BE2C (cell line): ENCODE measurements around the gene JPT2.
"Not testable (repeated sequence)": the region's sequence is repeated elsewhere in the genome, so short reads cannot be mapped to it uniquely, and the experiment has no call there.

ENCODE experiments used
- DNase-seq: peaks from one replicate; pipeline ENCODE4 v3.0.0-alpha.2; 2020
- H3K27me3 ChIP-seq: fragments of 250-450 bp; sonication (Bioruptor Pico); 2 replicates; pipeline ENCODE4 v1.5.1; 2020; ENCODE audit warnings: mild to moderate bottlenecking
- H3K36me3 ChIP-seq: fragments of 250-450 bp; sonication (Bioruptor Pico); 2 replicates; pipeline ENCODE4 v1.5.1; 2020; ENCODE audit warnings: mild to moderate bottlenecking
- H3K4me1 ChIP-seq: fragments of 250-450 bp; sonication (Bioruptor Pico); 2 replicates; pipeline ENCODE4 v1.5.1; 2020
- H3K4me3 ChIP-seq: 2 replicates; pipeline ENCODE4 v1.5.1; 2011; ENCODE audit warnings: low read depth, low read length
- H3K9me3 ChIP-seq: fragments of 250-450 bp; sonication (Bioruptor Pico); 2 replicates; pipeline ENCODE4 v1.5.1; 2020
- CTCF ChIP-seq: IDR thresholded peaks from 2 replicates; pipeline ENCODE4 v1.5.1; 2012; ENCODE audit warnings: mild to moderate bottlenecking, low read depth, low read length

The JPT2 gene

GRCh38 chr16:1691956-1692355 lies 13.9 kb downstream of the JPT2 start:
- Histone ChIP-seq H3K9me3 (no peaks in the 10 kb centered on the region), H3K4me3 (no peak overlapping the region), H3K27me3 (no peaks in the 10 kb centered on the region), H3K4me1 (no peaks in the 10 kb centered on the region), H3K36me3 (peaks cover 89% of the 10 kb centered on the region)
- DNase-seq, result no peak
- TF ChIP-seq CTCF, result no peak

GRCh38 chr16:1696863-1697262 lies 18.8 kb downstream of the JPT2 start:
- H3K9me3 ChIP-seq, result no peaks in the 10 kb centered on the region
- no peaks in the 10 kb centered on the region for H3K4me1 ChIP-seq
- H3K4me3 ChIP-seq, result no peak overlapping the region
- H3K27me3 ChIP-seq, result no peaks in the 10 kb centered on the region
- TF ChIP-seq CTCF, result no peak
- DNase-seq, result no peak
- peaks cover 87% of the 10 kb centered on the region for H3K36me3 ChIP-seq

GRCh38 chr16:1698680-1699079 lies 20.6 kb downstream of the JPT2 start:
- Histone ChIP-seq H3K36me3 (peaks cover 76% of the 10 kb centered on the region), H3K4me1 (no peaks in the 10 kb centered on the region), H3K27me3 (no peaks in the 10 kb centered on the region), H3K4me3 (no peak overlapping the region), H3K9me3 (no peaks in the 10 kb centered on the region)
- no peak for TF ChIP-seq CTCF
- DNase-seq, result no peak

- H3K36me3 ChIP-seq, result peaks cover 62% of the 10 kb centered on the region
- H3K9me3 ChIP-seq, result no peaks in the 10 kb centered on the region
These were observed 22.2 kb downstream of the JPT2 start for GRCh38 chr16:1700246-1700645.

GRCh38 chr16:1701216-1701878 lies 23.3 kb downstream of the JPT2 start:
- no peak for DNase-seq
- H3K4me1 ChIP-seq, result no peaks in the 10 kb centered on the region
- H3K9me3 ChIP-seq, result no peaks in the 10 kb centered on the region
- no peak overlapping the region for H3K4me3 ChIP-seq
- no peaks in the 10 kb centered on the region for H3K27me3 ChIP-seq
- no peak for TF ChIP-seq CTCF
- H3K36me3 ChIP-seq, result peaks cover 52% of the 10 kb centered on the region

More at GRCh38 chr16:1700246-1700645, 22.2 kb downstream of the JPT2 start:
- TF ChIP-seq CTCF, result no peak
- no peak overlapping the region for H3K4me3 ChIP-seq
- H3K4me1 ChIP-seq, result no peaks in the 10 kb centered on the region
- no peak for DNase-seq
- H3K27me3 ChIP-seq, result no peaks in the 10 kb centered on the region

- not testable (repeated sequence) for DNase-seq, H3K4me1 ChIP-seq, H3K27me3 ChIP-seq, H3K9me3 ChIP-seq
- peaks cover 14% of the 10 kb centered on the region for H3K36me3 ChIP-seq
- H3K4me3 ChIP-seq, result peak overlapping the region; percentile 83
These were observed 27.2 kb downstream of the JPT2 start for GRCh38 chr16:1705324-1705687.
